K562 (cell line): ENCODE results near the gene COX19. TPM values are rescaled to one million over a fixed set of nuclear protein-coding genes. Genes with fewer than 3 reads are reported as not detected.
A peak's percentile ranks its signal among the peaks of the same experiment; 100 is the strongest.

Experiments used
- ATAC-seq: fragments of 200-7000 bp; cut with Tn5 transposase; 3 replicates; pipeline ENCODE4 v1.9.1; 2020; ENCODE audit warnings: moderate library complexity
- BruUV-seq: library from RNA; stranded (reverse); fragments of 400-500 nt; replicated peaks from 2 replicates; lab custom pipeline; 2021; lab: Mats Ljungman, UMichigan
- CTCF ChIA-PET: fragments of 300-600 bp; formaldehyde crosslinking; extraction: SDS; loops from one replicate; lab custom pipeline; 2021; ENCODE audit warnings: low intra/inter-chr PET ratio; lab: Yijun Ruan, JAX
- POLR2A ChIA-PET: fragments of 300-600, 350-650 bp; sonication (Branson Sonifier 250); formaldehyde crosslinking; extraction: SDS; loops from one replicate; lab custom pipeline; 2021; ENCODE audit warnings: antibody characterized with exemption, inconsistent platforms; lab: Yijun Ruan, JAX
- DNase-seq, 4 experiments: peaks; one replicate each; pipeline versions ENCODE4 v3.0.0 to v3.0.0-alpha.2; 2011 to 2018; ENCODE audit warnings: low spot score in 3 of 4, mixed read lengths in 3 of 4; ENCODE audit errors: extremely low read depth in 1 of 4
- FAIRE-seq: peaks from 2 replicates; lab custom pipeline; 2011; peaks lifted over from hg19 to GRCh38; lab: Jason Lieb, UNC
- H2AFZ ChIP-seq: 2 replicates; pipeline ENCODE4 v1.6.0; 2011; ENCODE audit warnings: low read depth, low read length, control low read depth, inconsistent platforms
- H3K27ac ChIP-seq: fragments of 200-600 bp; 3 replicates; pipeline ENCODE4 v1.8.0; 2011; ENCODE audit warnings: low read depth, mild to moderate bottlenecking, control low read depth, inconsistent platforms, low read length, moderate library complexity, mixed read lengths; ENCODE audit errors: extremely low read depth
- H3K27me3 ChIP-seq, 2 experiments: fragments of 300-600 bp in 1 of 2; 2 replicates in 1 of 2; 3 replicates in 1 of 2; pipeline versions ENCODE4 v1.6.0 to v1.8.0; 2011; ENCODE audit warnings: inconsistent platforms in 2 of 2, low read length in 2 of 2, mild to moderate bottlenecking in 1 of 2, mixed read lengths in 1 of 2, moderate library complexity in 1 of 2; ENCODE audit not compliant: control insufficient read depth in 2 of 2, insufficient read depth in 2 of 2
- H3K36me3 ChIP-seq: fragments of 300-600 bp; 3 replicates; pipeline ENCODE4 v1.8.0; 2011; ENCODE audit warnings: mild to moderate bottlenecking, low read length, inconsistent platforms; ENCODE audit not compliant: control insufficient read depth, insufficient read depth
- H3K4me1 ChIP-seq, 2 experiments: fragments of 200-600 bp in 1 of 2; replicated peaks in 1 of 2; 2 replicates in 1 of 2; 3 replicates in 1 of 2; pipeline versions ENCODE4 v1.5.1 to v1.8.0; 2011; ENCODE audit warnings: inconsistent platforms in 2 of 2, low read length in 2 of 2, mild to moderate bottlenecking in 1 of 2, mixed read lengths in 1 of 2, moderate library complexity in 1 of 2; ENCODE audit not compliant: control insufficient read depth in 2 of 2, insufficient read depth in 2 of 2
- H3K4me2 ChIP-seq: 2 replicates; pipeline ENCODE4 v1.6.1; 2011; ENCODE audit warnings: low read length, control low read depth, inconsistent platforms, mixed read lengths; ENCODE audit not compliant: insufficient read depth
- H3K4me3 ChIP-seq: fragments of 200-600 bp; sonication (generic), shearing (Covaris generic); 2 replicates; pipeline ENCODE4 v1.5.1; 2016; ENCODE audit warnings: control low read depth, inconsistent platforms
- H3K79me2 ChIP-seq: fragments of 200-600 bp; 3 replicates; pipeline ENCODE4 v1.8.0; 2011; ENCODE audit warnings: low read length, inconsistent platforms; ENCODE audit not compliant: control insufficient read depth, insufficient read depth
- H3K9ac ChIP-seq, 2 experiments: 2 replicates each; pipeline versions ENCODE4 v1.6.0 to v1.6.1; 2011; ENCODE audit warnings: low read depth in 2 of 2, low read length in 2 of 2, control low read depth in 1 of 2, inconsistent platforms in 1 of 2, mild to moderate bottlenecking in 1 of 2, mixed read lengths in 1 of 2; ENCODE audit not compliant: insufficient read depth in 1 of 2
- H3K9me1 ChIP-seq: one replicate; pipeline ENCODE4 v1.6.0; 2011; ENCODE audit warnings: inconsistent platforms, mild to moderate bottlenecking, low read length, moderate library complexity; ENCODE audit not compliant: control insufficient read depth, insufficient read depth
- H3K9me3 ChIP-seq: replicated peaks from 2 replicates; pipeline ENCODE4 v1.5.1; 2011; ENCODE audit warnings: low read depth, low read length, inconsistent platforms; ENCODE audit not compliant: control insufficient read depth, insufficient read depth
- H4K20me1 ChIP-seq: replicated peaks from 2 replicates; pipeline ENCODE4 v1.6.1; 2011; ENCODE audit warnings: low read length, inconsistent platforms, mixed read lengths; ENCODE audit not compliant: control insufficient read depth, insufficient read depth
- ARID3B ChIP-seq: fragments of 250-450 bp; sonication (Bioruptor Pico); IDR thresholded peaks from 2 replicates; pipeline ENCODE4 v1.4.0; 2020; ENCODE audit warnings: borderline replicate concordance
- DMBX1 ChIP-seq: fragments of 250-450 bp; sonication (Bioruptor Pico); IDR thresholded peaks from 2 replicates; pipeline ENCODE4 v1.8.0; 2022; ENCODE audit warnings: inconsistent platforms, mild to moderate bottlenecking, moderate library complexity, borderline replicate concordance
- EWSR1 ChIP-seq: fragments of 450-650 bp; IDR thresholded peaks from 2 replicates; pipeline ENCODE4 v1.6.1; 2018; ENCODE audit warnings: borderline replicate concordance, mild to moderate bottlenecking, low read depth, moderate library complexity; ENCODE audit not compliant: partially characterized antibody
- IFI16 ChIP-seq: fragments of 250-450 bp; sonication (Bioruptor Pico); IDR thresholded peaks from 2 replicates; pipeline ENCODE4 v2.1.2; 2022; ENCODE audit warnings: mild to moderate bottlenecking, inconsistent platforms
- KDM1A ChIP-seq, 2 experiments: fragments of 450-650 bp; IDR thresholded peaks; 2 replicates each; pipeline ENCODE4 v1.6.1; 2016; ENCODE audit warnings: mild to moderate bottlenecking in 2 of 2
- NRF1 ChIP-seq, 2 experiments: fragments of 450-650 bp; IDR thresholded peaks in 1 of 2; conservative IDR thresholded peaks in 1 of 2; 2 replicates each; pipeline ENCODE4 v1.6.1; 2014; ENCODE audit warnings: mild to moderate bottlenecking in 2 of 2
- POLR2G ChIP-seq: fragments of 200-400 bp; formaldehyde crosslinking; IDR thresholded peaks from 2 replicates; pipeline ENCODE4 v1.6.1; 2017; ENCODE audit warnings: low read depth, mild to moderate bottlenecking, antibody characterized with exemption, low read length, moderate library complexity
- RBM22 ChIP-seq: fragments of 200-400 bp; formaldehyde crosslinking; IDR thresholded peaks from 2 replicates; pipeline ENCODE4 v1.6.1; 2018; ENCODE audit warnings: low read length, low read depth; ENCODE audit not compliant: poor library complexity, severe bottlenecking
- XRCC4 ChIP-seq: IDR thresholded peaks from one replicate; pipeline ENCODE4 v1.6.1; 2011; ENCODE audit not compliant: insufficient read depth, insufficient read length; ENCODE audit errors: extremely low read depth
- ZBTB5 ChIP-seq: fragments of 450-650 bp; IDR thresholded peaks from 2 replicates; pipeline ENCODE4 v1.6.1; 2017; ENCODE audit warnings: antibody characterized with exemption
- ZNF124 ChIP-seq: sonication (generic); formaldehyde crosslinking; IDR thresholded peaks from 2 replicates; pipeline ENCODE4 v1.8.1; 2022; ENCODE audit warnings: missing genetic modification reagents
- WGBS: fragments of 100-300 bp; shearing (Covaris generic); methylation state at CpG from one replicate; pipeline ENCODE4 v1.1.6; 2016; ENCODE audit warnings: low coverage, mixed read lengths; ENCODE audit not compliant: insufficient coverage; ENCODE audit errors: missing lambda C conversion rate; 5-methylcytosine and 5-hydroxymethylcytosine counted together
- in situ Hi-C: fragments of 300-500 bp; cut with MboI; formaldehyde crosslinking; loops from 4 replicates; pipeline ENCODE4 v1.15.0; 2018; ENCODE audit warnings: inconsistent platforms, mixed read lengths
- intact Hi-C: fragments of 100-400 bp; cut with micrococcal nuclease; formaldehyde crosslinking; loops from 2 replicates; pipeline ENCODE4 v1.14.2; 2022
- polyA plus RNA-seq, 8 experiments: library from polyadenylated mRNA; depleted of rRNA in 4 of 8; stranded (reverse) in 5 of 8; unstranded in 3 of 8; fragments of >200 nt; fragmentation: Nextera tagmentation in 2 of 8; fragmentation: Illumina TruSeq in 1 of 8; extraction: Ambion mirVana in 2 of 8; extraction: Trizol in 1 of 8; gene quantifications; 2 replicates each; pipeline versions ENCODE4 v1.2.1 to v1.2.3, GENCODE V29; 2011 to 2014; ENCODE audit warnings: inconsistent platforms in 1 of 8, missing spikeins in 1 of 8
- total RNA-seq, 7 experiments: library from RNA; depleted of rRNA in 6 of 7; stranded (reverse); fragments of >200 nt in 6 of 7; fragmentation: Illumina TruSeq in 2 of 7; extraction: Trizol in 2 of 7; gene quantifications; 2 replicates each; pipeline versions ENCODE4 v1.2.1 to v1.2.3, GENCODE V29; 2011 to 2021; ENCODE audit warnings: low replicate concordance in 1 of 7

Gene COX19
- total and polyA plus RNA-seq, 9 of the 15 experiments (the other 6 are each of a cell fraction or from before 2014, with no cell fraction given), result 5.2 to 10.5 (median 7.9) TPM

- in situ Hi-C loops (no loop called here), intact Hi-C loops (no loop called here)
- POLR2A ChIA-PET, result no interaction called here
- no TSS peak for BruUV-seq
- H3K4me1 ChIP-seq, result peaks cover 0 to 62% of the 10 kb centered on the region in 2 experiments; a peak in 2 of 5 replicates
- no peak overlapping the region for H2AFZ ChIP-seq
- FAIRE-seq (no peak), ATAC-seq (no peak), DNase-seq (no peak)
- H3K4me2 ChIP-seq, result no peak overlapping the region
- H3K36me3 ChIP-seq, result peaks cover 19% of the 10 kb centered on the region; the same call in 2 of the 3 replicates
- no peak for TF ChIP-seq DMBX1
- TF ChIP-seq POLR2G, result 0 out of 2 replicates have a peak, but pooled peaks have one; percentile 2
- no peaks in the 10 kb centered on the region for H3K9me3 ChIP-seq
- CTCF ChIA-PET, result no interaction called here
- H3K27ac ChIP-seq, result no peak overlapping the region
- H4K20me1 ChIP-seq, result peaks cover 7% of the 10 kb centered on the region
- H3K9me1 ChIP-seq, result no peaks in the 10 kb centered on the region
- H3K9ac ChIP-seq, result no peak overlapping the region
- H3K79me2 ChIP-seq, result peaks cover 17% of the 10 kb centered on the region
- 99% methylated on average over 17 of the region's 22 CpGs for WGBS
- no peak overlapping the region for H3K4me3 ChIP-seq
- no peaks in the 10 kb centered on the region for H3K27me3 ChIP-seq
Observed at GRCh38 chr7:1009747-1010146, 34.4 kb upstream of the COX19 start.

GRCh38 chr7:1008733-1009363, 33.5 kb upstream of the COX19 start:
- Histone ChIP-seq H3K9ac (no peak overlapping the region), H4K20me1 (peaks cover 2% of the 10 kb centered on the region), H3K9me1 (no peaks in the 10 kb centered on the region), H3K27me3 (no peaks in the 10 kb centered on the region), H3K27ac (no peak overlapping the region), H3K79me2 (peaks cover 11% of the 10 kb centered on the region), H2AFZ (no peak overlapping the region), H3K4me2 (no peak overlapping the region), H3K4me3 (no peak overlapping the region), H3K9me3 (no peaks in the 10 kb centered on the region), H3K36me3 (peaks cover 19% of the 10 kb centered on the region; the same call in 2 of the 3 replicates), H3K4me1 (peaks cover 0 to 65% of the 10 kb centered on the region in 2 experiments; a peak in 2 of 5 replicates)
- no peak for DNase-seq
- POLR2A ChIA-PET, result no interaction called here
- FAIRE-seq, result no peak
- CTCF ChIA-PET, result no interaction called here
- WGBS, result 98% methylated on average over 27 of the region's 37 CpGs
- in situ Hi-C loops (no loop called here), intact Hi-C loops (no loop called here)
- no TSS peak for BruUV-seq
- ATAC-seq, result no peak
- TF ChIP-seq KDM1A (IDR thresholded peaks at IDR 0.05), result peak in 1 of 2 experiments; percentile 85; a peak in 2 of 4 replicates
- TF ChIP-seq IFI16 (CRISPR knock-in tag), result no peak
- TF ChIP-seq XRCC4, result no peak
- no peak for TF ChIP-seq EWSR1
- no peak for TF ChIP-seq NRF1 (conservative IDR thresholded peaks at IDR 0.05 in 1 of 2, IDR thresholded peaks at IDR 0.05 in 1 of 2)
- TF ChIP-seq ZBTB5, result no peak
- peak; percentile 24 for TF ChIP-seq RBM22
- no peak for TF ChIP-seq ZNF124 (CRISPR knock-in tag)
- no peak for TF ChIP-seq ARID3B (CRISPR knock-in tag)
- TF ChIP-seq POLR2G, result peak; percentile 29; the same call in 1 of the 2 replicates
